Thymus (tissue), 11 donors: ENCODE data around the gene RASGRF1. TPM values are rescaled to one million over a fixed set of nuclear protein-coding genes. Genes with fewer than 3 reads are reported as not detected.

Source experiments
- DNase-seq, 9 donors: peaks; one replicate each; pipeline ENCODE4 v3.0.0-alpha.2; 2013; ENCODE audit warnings: low spot score in 9 of 9, low read depth in 6 of 9, missing footprints in 1 of 9
- H3K27ac ChIP-seq, 2 donors: one replicate each; pipeline ENCODE4 v1.5.1; 2013; ENCODE audit warnings: control low read depth in 1 of 2, low read depth in 1 of 2, low read length in 1 of 2, mild to moderate bottlenecking in 1 of 2, moderate library complexity in 1 of 2
- H3K27me3 ChIP-seq, 2 donors: one replicate each; pipeline ENCODE4 v1.5.1; 2013; ENCODE audit warnings: low read length in 1 of 2; ENCODE audit not compliant: control insufficient read depth in 2 of 2, insufficient read depth in 1 of 2
- H3K36me3 ChIP-seq, 2 donors: one replicate each; pipeline ENCODE4 v1.5.1; 2013; ENCODE audit warnings: low read length in 1 of 2, mild to moderate bottlenecking in 1 of 2, moderate library complexity in 1 of 2; ENCODE audit not compliant: control insufficient read depth in 2 of 2, insufficient read depth in 2 of 2
- H3K4me1 ChIP-seq, 2 donors: one replicate each; pipeline ENCODE4 v1.5.1; 2013; ENCODE audit warnings: low read length in 2 of 2; ENCODE audit not compliant: control insufficient read depth in 2 of 2, insufficient read depth in 2 of 2
- H3K4me3 ChIP-seq, 2 donors: one replicate each; pipeline ENCODE4 v1.5.1; 2013; ENCODE audit warnings: low read length in 2 of 2, control low read depth in 1 of 2, mild to moderate bottlenecking in 1 of 2
- H3K9me3 ChIP-seq, 2 donors: one replicate each; pipeline ENCODE4 v1.5.1; 2013; ENCODE audit warnings: low read length in 1 of 2, mild to moderate bottlenecking in 1 of 2; ENCODE audit not compliant: control insufficient read depth in 2 of 2, insufficient read depth in 1 of 2
- WGBS: extraction: QIAGEN DNeasy Blood & Tissue Kit; methylation state at CpG from one replicate; pipeline ENCODE4 v1.1.7; 2013; 5-methylcytosine and 5-hydroxymethylcytosine counted together
- polyA plus RNA-seq: library from polyadenylated mRNA; stranded (reverse); fragments of 200-250 nt; gene quantifications from one replicate; pipeline ENCODE4 v1.2.3, GENCODE V29; 2013
- total RNA-seq: library from RNA; stranded (reverse); fragments of 120-200 nt; gene quantifications from one replicate; pipeline ENCODE4 v1.2.4, GENCODE V29; 2013
- donor health status: healthy.

Gene RASGRF1
- total and polyA plus RNA-seq, 2 donors = 0.47 to 0.52 TPM

DNA sequence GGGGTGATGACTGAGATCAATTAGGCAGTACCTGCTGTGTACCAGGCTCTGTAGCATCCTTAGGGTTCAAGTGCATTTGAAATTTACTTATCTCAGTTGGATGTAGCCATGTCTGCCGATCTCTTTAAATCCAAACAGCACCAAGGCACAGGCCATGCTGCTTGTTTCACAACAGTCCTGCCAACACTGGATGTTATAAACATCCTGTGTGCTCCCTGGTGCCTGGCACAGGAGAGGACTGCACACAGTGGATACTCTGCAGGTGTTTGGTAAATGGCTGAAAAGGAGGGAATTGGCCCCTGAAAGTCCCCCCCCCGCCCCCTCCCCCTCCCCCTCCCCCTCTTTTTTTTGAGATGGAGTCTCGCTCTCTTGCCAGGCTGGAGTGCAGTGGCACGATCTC lies 172.7 kb downstream of the RASGRF1 start:
- Histone ChIP-seq H3K4me1 (peaks cover 0 to 2% of the 10 kb centered on the region in 2 donors), H3K36me3 (peaks cover 45 to 63% of the 10 kb centered on the region in 2 donors), H3K27ac (no peak overlapping the region), H3K27me3 (no peaks in the 10 kb centered on the region), H3K9me3 (peaks cover 0 to 1% of the 10 kb centered on the region in 2 donors), H3K4me3 (no peak overlapping the region)
- no peak for DNase-seq
- 96% methylated on average over 4 of the region's 4 CpGs for WGBS

DNA sequence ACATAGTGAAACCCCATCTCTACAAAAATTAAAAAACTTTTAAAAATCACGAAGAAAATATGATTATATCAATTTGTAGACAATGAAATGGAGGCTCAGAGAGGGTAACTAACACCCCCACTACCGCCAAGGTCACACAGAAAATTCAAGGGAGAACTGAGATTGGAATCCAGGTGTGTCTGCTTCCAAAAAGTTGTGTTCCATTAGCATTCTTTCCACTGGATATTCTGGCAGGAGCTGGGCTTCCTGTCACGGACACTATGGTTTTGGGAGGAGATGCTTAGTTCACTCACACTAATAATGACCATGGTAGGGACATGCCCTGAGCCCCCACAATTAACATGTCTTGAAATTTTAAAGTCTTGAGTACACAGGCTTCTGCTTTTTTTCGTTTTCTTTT lies 174.5 kb downstream of the RASGRF1 start:
- Histone ChIP-seq H3K9me3 (no peaks in the 10 kb centered on the region), H3K27me3 (no peaks in the 10 kb centered on the region), H3K4me3 (no peak overlapping the region), H3K36me3 (peaks cover 38 to 57% of the 10 kb centered on the region in 2 donors), H3K27ac (peak overlapping the region in 1 of 2 donors; percentile 15), H3K4me1 (peaks cover 0 to 2% of the 10 kb centered on the region in 2 donors)
- 95% methylated on average over 4 of the region's 4 CpGs for WGBS
- DNase-seq = no peak

DNA sequence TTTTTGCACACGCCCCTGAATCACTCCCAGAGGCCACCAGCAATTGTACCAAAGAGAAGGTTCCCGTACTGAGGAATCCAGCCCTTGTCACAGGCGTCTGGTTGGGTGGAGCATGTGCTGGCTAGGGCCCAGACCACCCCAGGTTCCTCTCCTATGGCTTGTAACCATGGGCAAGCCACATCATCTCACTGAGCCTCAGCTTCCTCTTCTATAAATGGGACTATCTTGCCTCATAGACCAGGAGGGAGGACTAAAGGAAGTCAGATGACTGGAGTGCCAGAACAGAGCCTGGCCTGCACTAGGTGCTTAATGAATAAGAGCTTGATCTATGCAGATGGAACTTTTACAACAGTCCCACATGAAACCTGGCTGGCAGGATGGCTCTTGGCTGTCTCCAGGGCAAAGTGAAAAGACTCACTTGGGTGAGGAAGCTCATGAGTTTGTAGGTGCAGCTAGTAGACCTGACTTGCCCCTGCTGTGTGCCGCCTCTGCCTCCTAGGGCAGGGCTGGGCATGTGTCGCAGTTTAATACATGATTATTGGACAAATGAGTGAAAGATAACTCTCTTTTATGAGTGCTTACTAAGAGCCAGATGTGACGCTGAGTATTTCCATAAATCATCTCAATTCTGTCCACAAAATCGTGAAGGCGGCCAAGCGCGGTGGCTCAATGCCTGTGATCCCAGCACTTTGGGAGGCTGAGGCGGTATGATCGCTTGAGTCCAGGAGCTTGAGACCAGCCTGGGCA lies 175.1 kb downstream of the RASGRF1 start:
- DNase-seq = no peak
- peak overlapping the region in 1 of 2 donors; percentile 2 for H3K27ac ChIP-seq
- WGBS = 95% methylated on average over 12 of the region's 12 CpGs
- H3K27me3 ChIP-seq = no peaks in the 10 kb centered on the region
- H3K36me3 ChIP-seq = peaks cover 41 to 60% of the 10 kb centered on the region in 2 donors
- peaks cover 0 to 2% of the 10 kb centered on the region in 2 donors for H3K4me1 ChIP-seq
- H3K4me3 ChIP-seq = no peak overlapping the region
- no peaks in the 10 kb centered on the region for H3K9me3 ChIP-seq

DNA sequence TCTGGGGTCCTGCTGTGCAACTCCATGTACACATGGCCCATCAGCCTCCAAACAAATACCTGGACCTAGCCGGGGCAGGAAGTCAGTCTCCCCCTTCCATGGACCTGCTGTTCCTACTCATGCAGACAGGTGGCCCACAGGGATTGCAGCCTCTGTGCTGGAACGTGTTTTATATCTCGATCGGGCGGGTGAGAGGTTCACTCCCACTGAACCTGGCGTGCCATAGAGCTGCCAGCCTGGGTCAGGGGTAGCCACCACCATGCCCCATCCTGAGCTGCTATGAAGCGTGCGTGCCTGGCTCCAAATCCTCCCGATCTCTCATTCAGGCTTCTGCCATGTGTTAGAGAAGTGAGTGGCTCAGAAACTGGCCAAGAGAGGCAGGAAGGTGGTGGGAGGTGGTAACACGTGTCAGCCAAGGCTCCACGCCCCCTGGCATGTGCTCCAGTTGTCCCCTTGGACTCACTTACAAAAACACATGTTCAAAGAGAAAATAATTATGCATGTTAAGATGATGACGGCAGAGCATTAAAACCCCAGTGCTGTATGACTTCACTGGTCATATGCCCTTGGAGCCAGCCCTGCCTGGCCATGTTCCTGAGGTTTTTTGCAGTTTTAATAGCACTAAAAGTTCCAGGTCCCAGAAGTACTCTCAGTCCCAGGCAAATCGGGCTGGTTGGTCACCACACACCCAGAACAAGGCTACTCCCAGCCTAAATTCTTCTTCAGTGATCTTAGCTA lies 176.4 kb downstream of the RASGRF1 start:
- H3K4me1 ChIP-seq = peaks cover 0 to 2% of the 10 kb centered on the region in 2 donors
- 96% methylated on average over 13 of the region's 13 CpGs for WGBS

DNA sequence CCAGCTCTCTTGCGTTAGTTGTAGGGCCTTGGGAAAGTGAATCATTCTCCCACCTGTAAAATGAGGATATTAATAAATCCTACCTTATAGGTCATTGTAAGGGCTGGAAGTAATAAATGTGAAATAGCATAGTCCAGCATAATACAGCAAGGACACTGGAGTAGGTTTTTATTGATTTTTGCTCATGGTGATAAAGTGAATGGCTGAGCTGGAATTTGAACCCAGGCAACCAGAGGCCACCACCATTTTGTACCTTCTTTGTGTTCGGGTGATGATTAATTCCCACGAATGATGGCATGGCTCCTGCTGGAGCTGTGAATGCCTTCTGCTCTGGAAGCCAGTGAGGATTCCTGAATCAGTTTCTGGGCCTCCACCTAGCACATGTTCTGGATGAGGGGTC lies 177.6 kb downstream of the RASGRF1 start:
- Histone ChIP-seq H3K4me3 (no peak overlapping the region), H3K36me3 (peaks cover 55 to 63% of the 10 kb centered on the region in 2 donors), H3K27me3 (no peaks in the 10 kb centered on the region), H3K27ac (no peak overlapping the region), H3K9me3 (no peaks in the 10 kb centered on the region), H3K4me1 (peaks cover 0 to 2% of the 10 kb centered on the region in 2 donors)
- WGBS = 95% methylated on average over 3 of the region's 3 CpGs
- DNase-seq = no peak

More for the DNA sequence above, 176.4 kb downstream of the RASGRF1 start:
- Histone ChIP-seq H3K27me3 (no peaks in the 10 kb centered on the region), H3K9me3 (no peaks in the 10 kb centered on the region), H3K4me3 (no peak overlapping the region), H3K27ac (no peak overlapping the region), H3K36me3 (peaks cover 49 to 62% of the 10 kb centered on the region in 2 donors)
- DNase-seq = no peak

DNA sequence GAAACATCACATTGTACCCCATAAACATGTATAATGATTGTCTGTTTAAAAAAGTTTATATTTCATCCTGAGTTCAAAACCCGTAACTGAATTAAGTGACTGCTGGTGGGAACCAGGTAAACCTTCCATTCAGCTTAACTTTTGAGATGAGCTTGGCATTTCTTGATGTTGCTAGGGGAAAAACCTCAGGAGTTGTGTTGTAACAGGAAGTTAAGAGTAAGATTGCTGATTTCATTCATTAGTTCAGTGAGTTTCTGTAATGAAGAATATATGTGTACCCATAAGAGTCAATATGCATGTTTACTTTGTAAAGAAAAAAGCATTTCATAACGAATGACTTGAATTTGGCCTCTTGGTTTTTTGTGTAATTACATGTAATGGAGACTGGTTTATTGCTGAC lies 178.3 kb downstream of the RASGRF1 start:
- Histone ChIP-seq H3K27ac (no peak overlapping the region), H3K4me3 (no peak overlapping the region), H3K36me3 (peaks cover 52 to 59% of the 10 kb centered on the region in 2 donors), H3K9me3 (no peaks in the 10 kb centered on the region), H3K27me3 (no peaks in the 10 kb centered on the region), H3K4me1 (peaks cover 0 to 2% of the 10 kb centered on the region in 2 donors)
- no peak for DNase-seq
- 97% methylated on average over 2 of the region's 2 CpGs for WGBS

DNA sequence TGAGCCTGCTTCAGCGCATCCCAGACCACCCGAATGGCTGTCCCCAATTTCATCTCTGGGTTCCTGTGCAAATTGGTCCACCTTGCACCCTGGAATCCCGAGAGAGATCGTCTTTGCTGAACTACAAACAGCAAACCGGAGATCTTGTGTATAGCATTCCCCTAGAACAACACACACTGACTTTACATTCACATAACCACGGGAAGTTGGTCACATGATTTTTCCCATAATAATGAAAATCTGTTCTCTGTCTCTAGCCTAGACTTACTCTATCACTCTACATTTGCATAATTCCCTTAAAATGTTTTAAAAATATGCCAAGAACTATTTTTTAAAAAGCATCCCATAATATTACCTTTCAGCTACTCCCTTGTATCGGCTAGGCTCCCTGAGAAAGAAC lies 180.3 kb downstream of the RASGRF1 start:
- WGBS = 95% methylated on average over 7 of the region's 7 CpGs
- no peaks in the 10 kb centered on the region for H3K4me1 ChIP-seq
- H3K9me3 ChIP-seq = no peaks in the 10 kb centered on the region
- H3K27ac ChIP-seq = no peak overlapping the region
- no peaks in the 10 kb centered on the region for H3K27me3 ChIP-seq
- H3K36me3 ChIP-seq = peaks cover 66 to 74% of the 10 kb centered on the region in 2 donors
- no peak overlapping the region for H3K4me3 ChIP-seq
- no peak for DNase-seq
